Fibroblast of skin of right quadriceps (primary cell): ENCODE measurements around the gene NOP53.
A peak's percentile ranks its signal among the peaks of the same experiment; 100 is the strongest.
"Not testable (repeated sequence)": the region's sequence is repeated elsewhere in the genome, so short reads cannot be mapped to it uniquely, and the experiment has no call there.

Experiments used
- DNase-seq: peaks from one replicate; pipeline ENCODE4 v3.0.0-alpha.2; 2013

The NOP53 gene

DNA sequence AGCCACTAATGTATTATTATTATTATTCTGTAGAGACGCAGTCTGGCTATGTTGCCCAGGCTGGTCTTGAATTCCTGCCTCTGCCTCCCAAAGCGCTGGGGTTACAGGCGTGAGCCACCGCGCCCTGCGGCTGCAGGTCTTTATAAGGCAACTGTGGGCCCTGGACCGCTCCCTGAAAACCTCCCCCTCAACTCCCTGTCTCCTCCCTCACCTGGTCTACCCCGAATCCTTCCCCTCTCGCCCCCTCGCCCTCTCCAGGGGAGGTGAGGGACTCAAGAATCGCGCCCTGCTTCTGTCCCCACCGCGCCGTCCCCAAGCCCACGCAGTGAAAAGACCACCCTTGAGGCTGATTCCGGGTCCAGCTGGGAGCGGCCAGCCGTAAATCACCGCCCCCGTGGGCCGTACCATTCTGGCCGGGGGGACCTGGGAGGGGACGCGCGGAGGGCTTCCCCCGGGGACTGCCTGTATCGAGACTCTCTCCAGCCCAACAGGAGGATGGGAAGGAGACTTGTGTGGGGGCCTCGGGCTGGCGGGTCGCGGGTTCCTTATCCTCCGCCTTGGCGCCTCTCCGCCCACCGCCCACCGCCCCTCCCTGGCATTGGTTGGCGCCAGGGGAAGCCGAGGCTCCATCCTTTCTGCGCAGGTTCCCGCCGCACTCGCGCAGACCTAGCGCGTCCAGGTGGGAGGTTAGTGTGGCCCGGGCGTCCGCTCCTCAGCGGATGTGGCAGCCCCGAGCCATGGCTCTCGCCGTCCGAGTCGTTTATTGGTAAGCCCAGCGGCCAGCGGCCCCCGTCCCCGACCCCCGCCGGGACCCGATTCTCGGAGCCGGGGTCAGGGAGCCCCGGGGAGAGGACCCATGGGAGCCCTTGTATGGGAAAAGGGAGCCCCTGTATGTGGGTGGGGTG, 33.0 kb downstream of the NOP53 start, which contains the start of gene SELENOW:
TSS of gene SELENOW (plus strand) at position 655 of the 905 bp plus-strand sequence. CDS start at position 738, 83 bp downstream.
- DNase-seq, result peak; percentile 79

DNA sequence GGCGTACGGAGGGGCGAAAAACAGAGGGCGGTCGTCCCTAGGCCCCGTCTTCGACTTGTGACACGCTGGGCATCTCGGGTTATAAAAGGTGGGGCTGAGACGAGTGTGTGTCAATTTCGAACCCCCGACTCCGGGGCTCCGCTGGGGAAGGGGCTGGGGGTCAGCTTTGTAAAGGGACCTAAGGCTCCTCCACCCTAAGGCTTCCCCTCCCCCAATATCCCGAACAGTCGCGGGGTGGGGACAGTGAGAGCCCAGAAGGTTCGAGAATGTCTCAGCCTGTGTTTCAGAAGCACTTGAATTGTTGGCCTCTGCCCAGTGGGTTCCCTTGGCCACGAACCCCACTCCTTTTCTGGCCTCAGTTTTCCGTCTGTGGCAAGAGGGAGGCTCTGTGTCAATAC, 33.6 kb downstream of the NOP53 start:
- DNase-seq, result no peak

DNA sequence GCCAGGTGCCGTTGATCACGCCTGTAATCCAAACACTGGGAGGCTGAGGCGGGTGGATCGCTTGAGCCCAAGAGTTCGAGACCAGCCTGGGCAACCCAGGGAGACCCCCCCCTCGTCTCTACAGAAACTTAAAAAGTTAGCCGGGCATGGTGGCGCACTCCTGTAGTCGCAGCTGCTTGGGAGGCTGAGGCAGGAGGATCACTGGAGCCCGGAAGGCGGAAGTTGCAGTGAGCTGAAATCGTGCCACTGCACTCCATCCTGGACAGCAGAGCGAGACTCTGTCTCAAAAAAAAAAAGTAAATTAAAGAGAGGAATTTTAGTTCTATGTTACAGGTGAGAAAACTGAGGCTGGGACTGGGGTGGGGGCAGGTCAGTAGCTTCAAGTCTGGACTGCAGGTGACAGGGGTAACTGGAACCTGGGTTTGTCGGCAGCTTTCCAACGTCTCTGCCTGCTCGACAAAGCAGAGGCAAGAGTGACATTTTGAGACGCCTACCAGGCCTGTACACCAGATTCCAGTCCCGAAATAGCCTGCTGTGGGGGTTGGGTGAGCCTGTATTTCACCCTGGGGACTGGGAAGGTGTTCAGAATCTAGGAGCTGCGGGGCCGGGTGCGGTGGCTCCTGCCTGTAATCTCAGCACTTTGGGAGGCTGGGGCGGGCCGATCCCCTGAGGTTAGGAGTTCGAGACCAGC, 34.3 kb downstream of the NOP53 start:
- DNase-seq, result peak; percentile 25

GRCh38 chr19:47780215-47780551, 34.8 kb downstream of the NOP53 start:
- no peak for DNase-seq

GRCh38 chr19:47781590-47782262, 36.4 kb downstream of the NOP53 start:
- DNase-seq, result no peak

DNA sequence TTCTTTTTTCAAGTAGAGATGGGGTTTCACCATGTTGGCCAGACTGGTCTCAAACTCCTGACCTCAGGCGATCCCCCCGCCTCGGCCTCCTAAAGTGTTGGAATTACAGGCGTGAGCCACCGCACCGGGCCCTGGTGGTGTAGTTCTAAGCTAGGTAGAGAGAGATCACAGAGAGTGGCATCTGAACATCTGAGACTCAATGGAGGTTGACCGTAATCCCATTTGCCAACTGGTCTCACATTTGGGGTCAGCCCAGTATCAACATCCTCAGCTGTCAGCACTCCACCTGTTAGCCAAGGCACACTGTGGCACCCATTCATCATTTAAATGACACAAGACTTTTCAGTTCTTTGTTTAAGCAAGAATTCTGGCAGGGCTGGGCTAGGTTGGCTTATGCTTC, 41.2 kb downstream of the NOP53 start:
- no peak for DNase-seq

- DNase-seq, result not testable (repeated sequence)
Measured at GRCh38 chr19:47787307-47787706, 42.0 kb downstream of the NOP53 start.

GRCh38 chr19:47789811-47790210, 44.5 kb downstream of the NOP53 start:
- not testable (repeated sequence) for DNase-seq

DNA sequence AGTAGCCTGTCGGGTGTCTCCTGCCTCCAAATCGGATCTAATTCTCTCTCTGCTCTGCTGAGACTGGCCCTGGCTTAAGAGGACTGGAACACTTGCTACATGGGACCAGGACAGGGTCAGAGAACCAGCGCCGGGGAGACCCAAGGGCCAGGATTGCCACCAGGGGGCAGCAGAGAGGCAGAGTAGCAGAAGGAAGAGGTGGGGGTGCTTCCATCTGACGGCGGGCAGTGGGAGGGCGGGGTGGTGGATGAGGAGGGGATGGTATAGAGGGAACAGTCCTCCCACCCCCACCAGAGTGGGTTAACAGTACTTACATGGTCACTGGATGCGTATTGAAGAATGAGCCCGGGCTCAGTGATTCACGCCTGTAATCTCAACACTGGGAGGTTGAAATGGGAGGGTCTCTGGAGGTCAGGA, 45.1 kb downstream of the NOP53 start:
- peak; percentile 60 for DNase-seq

GRCh38 chr19:47792616-47793015, 47.3 kb downstream of the NOP53 start:
- no peak for DNase-seq

- no peak for DNase-seq
Measured at GRCh38 chr19:47794526-47794925, 49.2 kb downstream of the NOP53 start.

DNA sequence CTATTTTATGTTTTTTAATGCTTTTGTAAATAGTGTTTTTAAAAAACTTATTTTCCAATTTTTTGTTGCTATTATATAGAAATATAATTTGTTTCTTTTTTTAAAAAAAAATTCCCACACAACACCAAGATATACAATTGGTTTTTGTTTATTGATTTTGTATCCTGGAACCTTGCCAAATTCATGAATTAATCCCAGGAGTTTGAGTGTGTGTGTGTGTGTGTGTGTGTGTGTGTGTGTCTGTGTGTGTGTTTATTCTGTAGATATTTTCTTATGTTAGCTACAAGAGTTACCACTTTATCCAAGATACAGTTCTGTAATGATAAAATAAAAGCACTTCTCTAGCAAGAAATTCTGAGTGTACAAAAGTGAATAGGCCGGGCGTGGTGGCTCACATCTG, 51.4 kb downstream of the NOP53 start:
- no peak for DNase-seq

DNA sequence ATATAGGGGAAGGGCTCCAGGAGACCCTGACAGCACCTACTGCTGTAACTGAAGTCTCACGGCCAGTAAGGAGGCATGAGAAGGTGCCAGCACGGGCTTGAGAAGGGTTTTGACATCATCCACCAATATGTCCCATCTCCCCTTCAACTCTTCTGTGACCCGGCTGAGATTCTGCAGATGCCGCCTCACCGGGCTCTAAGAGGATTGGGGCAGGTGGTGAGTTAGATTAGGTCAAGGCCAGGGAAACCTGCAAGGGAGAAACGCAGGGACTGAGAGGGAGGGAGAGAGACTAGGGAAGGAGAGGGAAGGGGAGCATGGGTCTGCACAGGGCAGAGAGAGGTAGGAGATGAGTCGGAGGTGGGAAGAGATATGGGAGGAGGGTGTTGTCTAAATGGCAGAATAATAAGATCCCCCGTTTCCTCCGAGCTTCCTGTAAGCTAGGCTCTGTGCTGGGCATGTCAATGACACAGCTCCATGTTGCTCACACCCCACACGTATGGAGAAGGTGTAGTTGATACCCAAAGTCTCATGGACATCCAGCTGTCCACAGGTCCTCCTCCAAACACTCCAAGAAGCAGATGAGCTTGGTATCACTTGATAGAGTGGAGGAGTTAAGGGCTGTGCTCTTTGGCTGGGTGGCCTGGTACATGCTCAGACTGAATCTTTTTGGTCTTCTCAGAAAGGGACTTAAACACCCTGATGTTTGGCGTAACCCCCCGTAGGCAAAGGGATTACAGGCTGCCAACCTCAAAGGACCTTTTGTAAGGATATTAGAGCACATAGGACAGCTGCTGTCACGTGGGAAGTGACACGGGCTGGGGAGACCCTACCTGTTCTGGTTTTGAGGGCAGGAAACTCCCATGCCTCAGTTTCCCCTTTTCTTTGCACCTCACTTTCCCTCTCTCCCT, 52.9 kb downstream of the NOP53 start:
- DNase-seq, result no peak

DNA sequence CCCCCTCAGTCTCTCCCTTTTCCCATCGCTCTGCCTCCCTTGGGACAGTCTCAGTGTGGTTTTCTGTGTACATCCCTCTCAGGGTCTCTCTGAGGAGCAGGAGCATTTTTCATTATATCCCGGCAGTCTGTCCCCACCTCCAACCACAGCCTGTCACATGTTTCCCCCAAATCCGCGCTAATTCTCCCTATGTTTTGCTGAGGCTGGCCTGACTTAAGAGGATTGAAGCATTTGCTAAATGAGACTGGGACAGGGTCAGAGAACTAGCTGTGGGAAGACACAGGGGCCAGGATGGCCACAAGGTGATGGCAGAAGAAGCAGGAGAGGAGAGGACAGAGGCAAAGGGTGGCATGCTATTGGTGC, 53.5 kb downstream of the NOP53 start:
- no peak for DNase-seq

DNA sequence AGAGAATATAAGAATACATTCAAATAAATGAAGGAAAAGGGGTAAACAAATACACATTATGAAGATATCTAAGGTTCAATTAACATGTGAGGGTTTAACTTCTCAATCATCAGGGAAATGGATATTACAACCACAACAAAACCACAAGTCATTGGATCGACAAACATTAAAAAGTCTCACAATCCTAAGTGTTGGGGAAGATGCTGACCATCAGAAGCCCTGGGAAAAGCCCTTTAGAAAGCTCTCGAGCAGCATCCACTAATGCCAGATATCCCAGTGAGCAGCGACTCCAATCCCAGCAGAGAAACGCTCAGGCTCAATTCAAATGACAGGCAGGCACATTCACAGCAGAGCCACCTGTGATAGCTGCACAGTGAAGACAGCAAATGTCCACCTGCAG, 55.9 kb downstream of the NOP53 start:
- DNase-seq, result no peak

GRCh38 chr19:47802521-47803043, 57.2 kb downstream of the NOP53 start:
- DNase-seq, result no peak

DNA sequence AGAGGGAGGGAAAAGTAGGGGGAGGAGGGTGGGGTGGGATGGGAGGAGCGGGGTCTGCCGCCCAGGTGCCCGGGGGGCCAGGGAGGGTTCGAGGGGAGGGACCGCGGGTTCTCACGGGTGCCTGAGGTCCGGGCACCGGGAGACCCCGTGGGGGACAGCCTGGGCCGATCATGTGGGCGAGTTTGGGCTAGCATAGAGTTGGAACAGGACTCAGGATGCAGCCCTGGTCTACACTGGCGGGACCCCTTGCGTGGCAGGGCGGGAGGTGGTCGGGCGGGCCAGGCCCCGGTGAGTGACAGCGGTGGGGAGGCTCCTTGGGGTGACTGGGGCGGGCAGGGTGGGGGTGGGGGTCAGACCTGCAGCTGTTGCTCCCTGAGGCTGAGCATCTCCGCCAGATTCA, 57.8 kb downstream of the NOP53 start:
- DNase-seq, result not testable (repeated sequence)

DNA sequence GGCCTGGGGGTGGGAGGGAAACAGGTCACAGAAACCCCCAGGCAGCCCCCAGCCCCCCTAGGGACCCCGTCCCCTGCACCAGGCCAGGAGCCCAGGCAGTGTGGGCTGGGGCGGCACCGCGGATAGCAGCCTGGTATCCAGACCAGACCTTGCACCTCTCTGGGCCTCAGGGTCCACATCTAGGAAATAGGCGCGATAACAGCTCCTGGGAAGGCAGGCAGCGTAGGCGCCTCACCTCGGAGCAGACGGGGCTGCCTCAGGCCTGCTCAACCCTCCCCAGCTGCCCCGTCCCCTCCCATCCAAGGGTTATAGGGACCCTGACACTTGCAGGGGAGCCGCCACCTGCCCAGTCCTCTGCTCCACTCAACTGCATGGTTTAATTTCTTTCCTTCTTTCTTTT, 58.3 kb downstream of the NOP53 start:
- not testable (repeated sequence) for DNase-seq

DNA sequence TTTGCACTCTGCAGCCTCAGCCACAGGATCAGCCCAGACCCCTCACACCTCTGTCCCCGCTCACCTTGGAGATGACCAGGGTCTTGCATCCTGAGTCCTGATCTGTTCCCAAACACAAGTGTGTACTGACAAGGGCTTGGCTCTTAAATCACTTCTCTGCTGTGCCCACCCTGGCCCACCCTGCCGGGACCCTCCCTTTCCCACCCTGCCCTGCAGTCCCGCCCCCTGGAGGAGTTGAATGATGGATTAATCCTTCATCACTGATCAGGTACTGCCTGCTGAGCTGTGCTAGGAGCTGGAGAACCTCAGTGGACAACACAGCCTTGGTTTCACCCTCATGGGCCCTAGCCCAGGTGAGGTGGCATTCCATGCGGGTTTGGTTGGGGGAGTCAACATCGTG, 59.1 kb downstream of the NOP53 start, which contains the start of gene TPRX1:
TSS of gene TPRX1 (minus strand) at position 101 of the 400 bp plus-strand sequence. CDS start at position 89, 12 bp downstream.
- DNase-seq, result not testable (repeated sequence)

DNA sequence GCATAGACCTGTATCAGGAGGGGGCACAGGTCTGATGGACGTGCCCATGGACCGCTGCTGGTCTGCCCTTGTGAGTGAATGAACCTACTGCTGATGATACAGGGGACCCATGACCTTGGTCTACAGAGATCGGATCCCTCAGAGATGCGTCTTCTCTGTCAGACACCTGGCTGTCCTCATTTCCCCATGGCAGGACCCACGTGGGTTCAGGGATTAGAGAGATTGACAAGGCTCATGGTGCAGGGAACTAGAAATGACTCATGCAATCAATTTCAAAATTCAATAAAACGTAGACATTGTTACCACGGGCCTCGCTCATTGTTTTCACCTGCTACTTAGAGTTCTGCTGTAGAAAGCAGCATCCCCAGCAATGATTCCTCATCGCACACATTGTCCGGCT, 60.0 kb downstream of the NOP53 start:
- no peak for DNase-seq

DNA sequence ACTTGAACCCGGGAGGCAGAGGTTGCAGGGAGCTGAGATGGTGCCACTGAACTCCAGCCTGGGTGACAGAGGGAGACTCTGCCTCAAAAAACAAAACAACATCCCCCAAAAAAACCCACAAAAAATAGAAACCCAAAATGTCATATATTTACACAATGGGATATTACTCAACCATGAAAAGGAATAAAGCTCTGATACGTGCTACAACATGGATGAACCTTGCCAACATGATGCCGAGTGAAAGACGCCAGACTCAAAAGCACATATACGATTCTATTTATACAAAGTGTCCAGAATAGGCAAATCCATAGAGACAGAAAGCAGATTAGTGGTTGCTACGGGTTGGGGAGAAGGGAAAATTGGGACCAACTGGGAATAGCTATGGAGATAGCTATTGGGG, 61.1 kb downstream of the NOP53 start:
- DNase-seq, result no peak
